Stimulated activated CD4-positive, alpha-beta T cell treated with anti-CD3 and anti-CD28 coated beads, Interleukin-2, amount 100 ng/mL, for 4 hours (primary cell): ENCODE measurements around the gene GNG4.
"Not testable (repeated sequence)": the region's sequence is repeated elsewhere in the genome, so short reads cannot be mapped to it uniquely, and the experiment has no call there.

Experiments used
- DNase-seq: peaks from one replicate; pipeline ENCODE4 v3.0.0-alpha.2; 2020; ENCODE audit warnings: low read depth

GNG4 gene

GRCh38 chr1:235625831-235626230 is 23.8 kb downstream of the GNG4 start:
- DNase-seq: no peak

GRCh38 chr1:235625340-235625739 is 24.2 kb downstream of the GNG4 start:
- DNase-seq: no peak

GRCh38 chr1:235624721-235625333 is 24.8 kb downstream of the GNG4 start:
- DNase-seq: no peak

GRCh38 chr1:235622936-235623779 is 26.4 kb downstream of the GNG4 start:
- no peak for DNase-seq

- not testable (repeated sequence) for DNase-seq
Observed at GRCh38 chr1:235619149-235619548, 30.4 kb downstream of the GNG4 start.

- no peak for DNase-seq
Observed at GRCh38 chr1:235617808-235618207, 31.8 kb downstream of the GNG4 start.

GRCh38 chr1:235617140-235617539 is 32.4 kb downstream of the GNG4 start:
- DNase-seq: no peak

- no peak for DNase-seq
Observed at GRCh38 chr1:235614442-235614954, 35.1 kb downstream of the GNG4 start.

GRCh38 chr1:235613602-235614001 is 36.0 kb downstream of the GNG4 start:
- DNase-seq: no peak

GRCh38 chr1:235612761-235613160 is 36.8 kb downstream of the GNG4 start:
- no peak for DNase-seq

GRCh38 chr1:235610157-235610556 is 39.4 kb downstream of the GNG4 start:
- no peak for DNase-seq

GRCh38 chr1:235608278-235608677 is 41.3 kb downstream of the GNG4 start:
- DNase-seq: no peak

GRCh38 chr1:235607284-235607683 is 42.3 kb downstream of the GNG4 start:
- no peak for DNase-seq

- DNase-seq: peak; percentile 6
Observed at GRCh38 chr1:235601104-235601503, 48.5 kb downstream of the GNG4 start.

- DNase-seq: no peak
Observed at GRCh38 chr1:235599536-235599935, 50.0 kb downstream of the GNG4 start.

- DNase-seq: no peak
Observed at GRCh38 chr1:235597867-235598553, 51.6 kb downstream of the GNG4 start.

- DNase-seq: no peak
Observed at GRCh38 chr1:235595079-235595478, 54.5 kb downstream of the GNG4 start.

GRCh38 chr1:235594281-235594895 is 55.2 kb downstream of the GNG4 start:
- DNase-seq: not testable (repeated sequence)

- no peak for DNase-seq
Observed at GRCh38 chr1:235588916-235589515, 60.6 kb downstream of the GNG4 start.

- DNase-seq: no peak
Observed at GRCh38 chr1:235588156-235588555, 61.4 kb downstream of the GNG4 start.

- DNase-seq: no peak
Observed at GRCh38 chr1:235586992-235587391, 62.6 kb downstream of the GNG4 start.

- DNase-seq: no peak
Observed at GRCh38 chr1:235586413-235586812, 63.2 kb downstream of the GNG4 start.
